Measurements from ENCODE around the gene PPIG. TPM values are rescaled to one million over a fixed set of nuclear protein-coding genes. Genes with fewer than 3 reads are reported as not detected.
"Not testable (repeated sequence)": the region's sequence is repeated elsewhere in the genome, so short reads cannot be mapped to it uniquely, and the experiment has no call there.

The PPIG gene
- total RNA-seq, 1 donor from 2014 or later = 51.7 TPM

DNA sequence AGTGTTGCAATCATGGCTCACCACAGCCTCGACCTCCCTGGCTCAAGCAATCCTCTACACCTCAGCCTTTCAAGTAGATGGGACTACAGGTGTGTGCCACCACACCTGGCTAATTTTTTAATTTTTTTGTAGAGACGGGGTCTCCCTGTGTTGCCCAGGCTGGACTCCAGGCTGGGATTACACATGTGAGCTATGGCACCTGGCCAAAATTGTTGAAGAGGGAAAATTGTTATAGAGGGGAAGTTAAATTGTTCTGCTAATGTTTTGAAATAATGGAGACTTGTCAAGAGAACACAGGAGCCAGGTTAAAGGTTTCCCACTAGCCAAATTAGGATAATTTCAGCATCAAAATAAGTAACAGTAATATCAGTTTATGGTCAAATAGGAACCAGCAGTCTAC, 25.1 kb downstream of the PPIG start:
- H3K9me3 ChIP-seq = no peaks in the 10 kb centered on the region
- no peak for ATAC-seq
- peaks cover 91% of the 10 kb centered on the region for H3K36me3 ChIP-seq
- TF ChIP-seq, protein P1, sequence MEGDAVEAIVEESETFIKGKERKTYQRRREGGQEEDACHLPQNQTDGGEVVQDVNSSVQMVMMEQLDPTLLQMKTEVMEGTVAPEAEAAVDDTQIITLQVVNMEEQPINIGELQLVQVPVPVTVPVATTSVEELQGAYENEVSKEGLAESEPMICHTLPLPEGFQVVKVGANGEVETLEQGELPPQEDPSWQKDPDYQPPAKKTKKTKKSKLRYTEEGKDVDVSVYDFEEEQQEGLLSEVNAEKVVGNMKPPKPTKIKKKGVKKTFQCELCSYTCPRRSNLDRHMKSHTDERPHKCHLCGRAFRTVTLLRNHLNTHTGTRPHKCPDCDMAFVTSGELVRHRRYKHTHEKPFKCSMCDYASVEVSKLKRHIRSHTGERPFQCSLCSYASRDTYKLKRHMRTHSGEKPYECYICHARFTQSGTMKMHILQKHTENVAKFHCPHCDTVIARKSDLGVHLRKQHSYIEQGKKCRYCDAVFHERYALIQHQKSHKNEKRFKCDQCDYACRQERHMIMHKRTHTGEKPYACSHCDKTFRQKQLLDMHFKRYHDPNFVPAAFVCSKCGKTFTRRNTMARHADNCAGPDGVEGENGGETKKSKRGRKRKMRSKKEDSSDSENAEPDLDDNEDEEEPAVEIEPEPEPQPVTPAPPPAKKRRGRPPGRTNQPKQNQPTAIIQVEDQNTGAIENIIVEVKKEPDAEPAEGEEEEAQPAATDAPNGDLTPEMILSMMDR (IDR thresholded peaks at IDR 0.05) = no peak
- H3K27me3 ChIP-seq (ENCODE audit: low read depth) = no peaks in the 10 kb centered on the region
- no peak for DNase-seq
- no peak overlapping the region for H3K4me3 ChIP-seq
- intact Hi-C loops (cut with DNase I) = no loop called here
- H3K27ac ChIP-seq = no peak overlapping the region
- no peaks in the 10 kb centered on the region for H3K4me1 ChIP-seq

GRCh38 chr2:169613876-169614275, 29.7 kb downstream of the PPIG start:
- no peak for ATAC-seq
- no peak for DNase-seq
- Histone ChIP-seq H3K27me3 (ENCODE audit: low read depth) (no peaks in the 10 kb centered on the region), H3K36me3 (peaks cover 75% of the 10 kb centered on the region), H3K9me3 (peaks cover 6% of the 10 kb centered on the region), H3K27ac (no peak overlapping the region), H3K4me3 (no peak overlapping the region), H3K4me1 (no peaks in the 10 kb centered on the region)
- TF ChIP-seq, protein P1 (IDR thresholded peaks at IDR 0.05) = no peak
- intact Hi-C loops (cut with DNase I) = no loop called here

DNA sequence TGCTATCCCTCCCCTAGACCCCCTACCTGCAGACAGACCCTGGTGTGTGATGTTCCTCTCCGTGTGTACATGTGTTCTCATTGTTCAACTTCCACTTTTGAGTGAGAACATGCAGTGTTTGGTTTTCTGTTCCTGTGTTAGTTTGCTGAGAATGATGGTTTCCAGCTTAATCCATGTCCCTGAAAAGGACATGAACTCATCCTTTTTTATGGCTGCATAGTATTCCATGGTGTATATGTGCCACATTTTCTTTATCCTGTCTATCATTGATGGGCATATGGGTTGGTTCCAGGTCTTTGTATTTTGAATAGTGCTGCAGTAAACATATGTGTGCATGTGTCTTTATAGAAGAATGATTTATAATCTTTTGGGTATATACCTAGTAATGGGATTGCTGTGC, 31.8 kb downstream of the PPIG start:
- H3K4me3 ChIP-seq; H3K9me3 ChIP-seq; ATAC-seq; H3K27ac ChIP-seq; H3K4me1 ChIP-seq; DNase-seq; intact Hi-C loops (cut with DNase I); H3K27me3 ChIP-seq (ENCODE audit: low read depth): not testable (repeated sequence)
- peaks cover 63% of the 10 kb centered on the region for H3K36me3 ChIP-seq

DNA sequence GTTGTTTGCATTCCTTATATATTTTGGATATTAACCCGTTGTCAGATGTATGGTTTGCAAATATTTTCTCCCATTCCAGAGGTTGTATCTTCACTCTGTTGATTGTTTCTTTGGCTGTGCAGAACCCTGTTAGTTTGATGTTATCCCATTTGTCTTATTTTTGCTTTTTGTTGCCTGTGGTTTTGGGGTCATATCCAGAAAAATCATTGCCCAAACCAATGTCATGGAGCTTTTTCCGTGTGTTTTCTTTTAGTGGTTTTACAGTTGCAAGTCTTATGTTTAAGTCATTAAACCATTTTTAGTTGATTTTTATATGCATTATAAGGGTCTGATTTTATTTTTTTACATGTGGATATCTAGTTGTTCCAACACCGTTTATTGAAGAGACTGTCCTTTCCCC, 35.8 kb downstream of the PPIG start:
- Histone ChIP-seq H3K4me3 (no peak overlapping the region), H3K9me3 (peaks cover 6% of the 10 kb centered on the region), H3K36me3 (peaks cover 72% of the 10 kb centered on the region), H3K27ac (no peak overlapping the region), H3K27me3 (ENCODE audit: low read depth) (no peaks in the 10 kb centered on the region), H3K4me1 (no peaks in the 10 kb centered on the region)
- TF ChIP-seq, protein P1 (IDR thresholded peaks at IDR 0.05) = no peak
- DNase-seq (no peak), ATAC-seq (no peak)
- intact Hi-C loops (cut with DNase I) = no loop called here

DNA sequence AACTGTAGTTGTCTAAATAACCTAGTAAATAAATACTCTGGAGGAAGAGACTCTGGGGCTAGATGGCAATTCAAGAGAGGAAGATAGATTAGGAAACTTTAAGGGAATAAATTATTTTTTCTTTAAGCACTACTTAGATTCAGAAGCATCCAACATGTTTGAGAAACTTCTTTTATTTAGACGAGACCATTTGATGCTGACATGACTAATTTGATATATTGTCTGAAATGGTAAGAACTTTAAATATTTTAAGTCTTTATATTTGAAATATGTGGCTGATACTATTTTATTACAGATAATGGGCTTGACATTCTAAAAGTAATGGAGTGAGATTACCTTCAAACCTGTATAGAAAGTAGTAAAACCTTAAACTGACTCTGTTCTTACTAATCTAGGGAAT, 36.4 kb downstream of the PPIG start:
- DNase-seq = no peak
- H3K27me3 ChIP-seq (ENCODE audit: low read depth) = no peaks in the 10 kb centered on the region
- peaks cover 6% of the 10 kb centered on the region for H3K9me3 ChIP-seq
- H3K4me1 ChIP-seq = no peaks in the 10 kb centered on the region
- TF ChIP-seq, protein P1 (IDR thresholded peaks at IDR 0.05) = no peak
- H3K4me3 ChIP-seq = no peak overlapping the region
- peaks cover 72% of the 10 kb centered on the region for H3K36me3 ChIP-seq
- intact Hi-C loops (cut with DNase I) = no loop called here
- no peak for ATAC-seq
- H3K27ac ChIP-seq = no peak overlapping the region

- Histone ChIP-seq H3K4me3 (no peak overlapping the region), H3K9me3 (no peaks in the 10 kb centered on the region), H3K27me3 (ENCODE audit: low read depth) (no peaks in the 10 kb centered on the region), H3K4me1 (no peaks in the 10 kb centered on the region), H3K36me3 (peaks cover 77% of the 10 kb centered on the region), H3K27ac (no peak overlapping the region)
- intact Hi-C loops (cut with DNase I) = no loop called here
- no peak for DNase-seq
- no peak for ATAC-seq
- TF ChIP-seq, protein P1 (IDR thresholded peaks at IDR 0.05) = no peak
These were observed 39.1 kb downstream of the PPIG start for GRCh38 chr2:169623235-169623634.
